Vagina (tissue), 2 donors: ENCODE data around the gene MYOF.

Source experiments
- CTCF ChIP-seq, 3 experiments: fragments of 450-650 bp in 2 of 3; fragments of 200-600 bp in 1 of 3; sonication (generic) in 1 of 3; IDR thresholded peaks; one replicate each; pipeline ENCODE4 v1.5.1; 2017 to 2019; ENCODE audit warnings: antibody characterized with exemption in 3 of 3, mild to moderate bottlenecking in 2 of 3, moderate library complexity in 2 of 3
- POLR2A ChIP-seq, 2 donors: fragments of 450-650 bp; IDR thresholded peaks; one replicate each; pipeline ENCODE4 v1.6.1; 2017; ENCODE audit warnings: antibody characterized with exemption in 2 of 2, mild to moderate bottlenecking in 2 of 2, moderate library complexity in 2 of 2
- POLR2AphosphoS5 ChIP-seq, 2 donors: sonication (generic); formaldehyde crosslinking; IDR thresholded peaks; one replicate each; pipeline ENCODE4 v1.9.0; 2017; ENCODE audit warnings: antibody characterized with exemption in 2 of 2, mild to moderate bottlenecking in 2 of 2, low read depth in 1 of 2; ENCODE audit not compliant: insufficient read depth in 1 of 2

- TF ChIP-seq CTCF (IDR thresholded peaks at IDR 0.05) (no peak), POLR2AphosphoS5 (IDR thresholded peaks at IDR 0.05; ENCODE audit: insufficient read depth in 1 of 2, low read depth in 1 of 2) (no peak), POLR2A (IDR thresholded peaks at IDR 0.05) (no peak)
These were observed 31.0 kb upstream of the MYOF start for GRCh38 chr10:93513091-93513490.
